Measurements from ENCODE around the gene SAMD4B.
A peak's percentile ranks its signal among the peaks of the same experiment; 100 is the strongest.

Gene SAMD4B

DNA sequence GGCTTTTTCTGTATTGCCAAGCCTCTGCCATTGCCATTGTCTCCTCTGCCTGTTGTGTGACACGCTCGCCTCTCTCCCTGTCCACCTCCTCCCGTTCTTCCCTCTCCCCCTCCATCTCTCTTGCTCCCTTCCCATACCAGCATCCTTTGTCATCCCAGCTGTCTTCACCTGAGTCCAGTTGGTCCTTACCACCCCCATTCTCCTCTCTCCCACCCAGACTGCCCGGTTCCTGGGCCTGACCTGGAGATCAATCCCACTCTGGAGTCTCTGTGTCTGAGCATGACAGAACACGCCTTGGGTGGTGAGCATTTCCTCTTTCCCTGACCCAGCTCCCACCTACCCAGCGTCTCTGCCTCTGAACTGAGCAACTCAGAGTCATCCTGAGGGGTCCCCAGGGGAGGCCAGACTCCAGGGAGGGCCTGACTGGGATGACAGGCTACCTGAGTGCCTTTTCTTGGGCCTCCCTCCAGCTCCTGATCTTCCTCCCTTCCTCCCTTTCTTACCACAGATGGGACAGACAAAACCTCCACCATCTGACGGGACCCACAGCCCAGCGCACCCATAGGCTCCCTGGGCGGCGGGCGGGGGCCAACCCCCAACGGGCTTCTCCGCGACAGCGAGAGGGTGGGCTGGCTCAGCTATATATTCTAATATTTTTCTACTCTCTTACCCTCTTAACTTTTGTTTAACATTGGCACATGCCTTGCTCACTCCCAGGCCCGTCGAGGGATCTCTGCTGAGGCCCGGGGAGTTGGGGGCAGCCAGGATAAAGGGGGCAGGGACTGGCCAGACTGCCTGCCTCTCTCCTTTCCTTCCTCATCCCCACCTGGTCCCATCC lies 41.0 kb downstream of the SAMD4B start:
- intact Hi-C loops (cut with DNase I) = no loop called here
- DNase-seq = no peak

- intact Hi-C loops (cut with DNase I) = no loop called here
- no peak for DNase-seq
Observed at GRCh38 chr19:39384839-39385568, 42.8 kb downstream of the SAMD4B start.

GRCh38 chr19:39385629-39386411 lies 43.6 kb downstream of the SAMD4B start:
- DNase-seq = no peak
- intact Hi-C loops (cut with DNase I) = no loop called here

DNA sequence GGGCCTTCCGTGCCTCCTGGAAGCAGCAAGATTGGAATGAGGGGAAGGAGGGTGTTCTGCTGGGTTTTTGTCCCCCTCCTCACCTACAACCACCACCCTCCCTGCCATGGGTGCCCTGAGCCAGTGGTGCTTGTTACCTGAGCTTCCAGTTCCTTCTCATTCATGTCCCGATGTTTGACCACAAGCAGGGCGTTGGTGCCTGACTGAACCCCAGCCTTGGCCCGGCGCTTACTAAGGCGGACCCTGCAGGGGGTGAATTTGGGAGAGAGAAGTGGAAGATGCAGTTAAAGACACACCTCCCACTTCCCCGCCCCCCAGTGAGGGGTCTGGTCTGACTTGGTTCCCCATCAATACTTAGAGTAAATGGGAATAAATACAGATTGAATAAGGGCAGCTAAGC lies 44.3 kb downstream of the SAMD4B start:
- no peak for DNase-seq
- intact Hi-C loops (cut with DNase I) = no loop called here

- intact Hi-C loops (cut with DNase I) = no loop called here
- no peak for DNase-seq
Observed at GRCh38 chr19:39388657-39389056, 46.4 kb downstream of the SAMD4B start.

- intact Hi-C loops (cut with DNase I) = loop anchor here (10.0 kb wide), 1 partner anchor 45 kb away; the partner anchor contains the start of gene SAMD4B
Observed at GRCh38 chr19:39389631-39390414, 47.6 kb downstream of the SAMD4B start.

GRCh38 chr19:39390451-39390750 lies 48.2 kb downstream of the SAMD4B start:
- peak in 28 of 42 donors; percentile 67 to 92 (median 82) for DNase-seq
- intact Hi-C loops (cut with DNase I) = loop anchor here (10.0 kb wide), 1 partner anchor 46 kb away; the partner anchor contains the start of gene SAMD4B

More at GRCh38 chr19:39389631-39390414, 47.6 kb downstream of the SAMD4B start:
- no peak for DNase-seq

DNA sequence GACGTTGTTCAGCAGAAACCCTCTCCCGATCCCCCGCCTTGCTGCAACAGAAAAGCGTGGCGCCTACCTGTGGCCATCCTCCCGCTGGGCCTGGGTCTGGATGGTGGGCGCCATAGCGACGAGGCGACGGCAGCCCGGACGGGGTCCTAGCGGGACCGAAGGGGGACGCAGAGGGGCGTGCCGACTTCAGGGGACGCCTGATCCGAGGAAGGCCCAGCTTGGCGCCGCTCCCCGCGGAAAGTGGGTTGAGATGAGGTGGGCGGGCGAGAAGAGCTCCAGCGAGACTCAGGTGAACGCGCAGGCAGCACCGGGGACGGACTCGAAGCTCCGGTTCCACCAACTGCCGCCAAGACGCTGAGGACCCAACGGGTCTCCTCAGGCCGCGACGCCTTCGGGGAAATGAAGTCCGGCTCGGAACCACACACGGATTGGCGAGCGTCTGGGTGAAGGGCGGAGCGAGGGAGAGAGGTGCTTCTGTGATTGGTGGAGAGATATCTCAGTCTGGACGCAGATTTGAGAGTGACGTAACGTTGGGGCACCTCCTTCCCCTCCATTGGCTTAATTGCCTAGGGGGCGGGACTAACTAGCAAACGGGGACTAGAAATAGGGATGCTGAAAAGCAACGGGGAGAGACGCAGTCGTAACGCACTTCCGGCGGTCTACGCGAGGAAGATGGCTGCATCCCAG lies 48.7 kb downstream of the SAMD4B start, which contains the start of the genes MED29 and PAF1:
Gene MED29 (plus strand): TSS at position 628 of the 687 bp plus-strand sequence. CDS start 45 bp downstream, at position 673.
Gene PAF1 (minus strand): TSS at position 356 of the 687 bp plus-strand sequence. CDS start 242 bp downstream, at position 114.
- intact Hi-C loops (cut with DNase I) = loop anchor here (10.0 kb wide), 1 partner anchor 46 kb away; the partner anchor contains the start of gene SAMD4B
- DNase-seq = peak; percentile 88 to 100 (median 98)

DNA sequence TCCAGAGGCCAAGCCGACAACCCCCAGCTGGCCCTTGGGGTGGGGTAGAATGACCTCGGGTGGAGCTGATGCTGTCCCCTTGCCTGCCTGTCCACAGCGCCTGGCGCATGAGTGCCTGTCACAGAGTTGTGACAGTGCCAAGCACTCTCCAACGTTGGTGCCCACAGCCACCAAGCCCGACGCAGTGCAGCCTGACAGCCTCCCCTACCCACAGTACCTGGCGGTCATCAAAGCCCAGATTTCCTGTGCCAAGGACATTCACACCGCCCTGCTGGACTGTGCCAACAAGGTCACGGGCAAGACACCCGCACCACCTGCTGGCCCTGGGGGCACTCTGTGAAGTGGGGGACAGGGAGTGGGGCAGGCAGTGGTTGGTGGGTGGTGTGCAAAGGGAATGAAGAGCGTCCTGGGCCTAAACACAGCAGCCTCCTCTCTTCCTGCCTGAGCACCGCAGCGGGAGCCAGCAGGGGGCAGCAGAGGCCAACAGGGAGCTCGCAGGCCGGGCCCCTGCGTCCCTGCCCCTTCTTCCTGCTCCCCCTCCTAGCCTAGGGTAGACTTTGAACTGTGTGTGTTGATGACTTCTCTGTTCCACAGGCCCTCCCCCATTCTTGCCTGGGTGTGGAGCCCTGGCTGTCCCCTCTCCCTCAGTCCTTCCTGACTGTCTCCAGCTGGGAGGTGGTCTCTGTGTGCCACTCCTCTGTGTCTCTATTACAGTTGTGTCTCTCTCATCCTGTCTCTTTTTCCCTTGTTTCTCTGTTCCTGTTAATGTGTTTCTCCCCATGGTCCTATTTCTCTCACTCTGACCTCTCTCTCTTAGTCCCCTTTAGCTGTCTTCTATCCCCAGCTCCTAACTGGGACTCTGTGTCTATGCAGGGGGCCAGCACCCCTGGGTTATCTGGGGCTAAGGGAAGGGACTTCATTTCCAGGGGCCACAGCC lies 55.4 kb downstream of the SAMD4B start:
- intact Hi-C loops (cut with DNase I) = loop anchor here (5.0 to 10.0 kb wide), 2 partner anchors 53 to 135 kb away; partner anchors contain the start of genes EID2B and SAMD4B

GRCh38 chr19:39398297-39398864 lies 56.2 kb downstream of the SAMD4B start:
- intact Hi-C loops (cut with DNase I) = loop anchor here (5.0 to 10.0 kb wide), 2 partner anchors 54 to 134 kb away; partner anchors contain the start of genes EID2B and SAMD4B
- peak in 31 of 42 donors; percentile 29 to 76 (median 55) for DNase-seq

More for the DNA sequence above, 55.4 kb downstream of the SAMD4B start:
- DNase-seq = peak; percentile 70 to 94 (median 86)

DNA sequence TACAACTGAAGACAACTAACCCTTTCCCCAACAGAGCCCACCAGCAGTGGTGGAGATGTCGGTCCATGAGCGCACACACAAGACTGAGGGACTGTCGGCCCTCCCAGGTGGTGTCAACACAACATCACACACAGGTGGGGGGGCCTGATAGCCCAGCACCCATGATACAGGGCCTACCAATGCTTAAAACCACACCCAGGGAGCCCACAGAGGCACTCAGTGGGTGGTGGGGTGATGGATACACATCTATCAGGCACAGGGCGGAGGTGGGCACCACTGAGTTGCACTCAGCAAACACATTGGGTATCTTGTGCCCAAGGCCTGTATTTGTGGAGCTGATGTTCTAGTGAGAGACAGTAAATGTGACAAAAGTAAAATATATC lies 57.4 kb downstream of the SAMD4B start:
- intact Hi-C loops (cut with DNase I) = loop anchor here (5.0 to 10.0 kb wide), 2 partner anchors 55 to 133 kb away; partner anchors contain the start of genes EID2B and SAMD4B
- no peak for DNase-seq

GRCh38 chr19:39400061-39400460 lies 57.8 kb downstream of the SAMD4B start:
- intact Hi-C loops (cut with DNase I) = no loop called here
- no peak for DNase-seq

DNA sequence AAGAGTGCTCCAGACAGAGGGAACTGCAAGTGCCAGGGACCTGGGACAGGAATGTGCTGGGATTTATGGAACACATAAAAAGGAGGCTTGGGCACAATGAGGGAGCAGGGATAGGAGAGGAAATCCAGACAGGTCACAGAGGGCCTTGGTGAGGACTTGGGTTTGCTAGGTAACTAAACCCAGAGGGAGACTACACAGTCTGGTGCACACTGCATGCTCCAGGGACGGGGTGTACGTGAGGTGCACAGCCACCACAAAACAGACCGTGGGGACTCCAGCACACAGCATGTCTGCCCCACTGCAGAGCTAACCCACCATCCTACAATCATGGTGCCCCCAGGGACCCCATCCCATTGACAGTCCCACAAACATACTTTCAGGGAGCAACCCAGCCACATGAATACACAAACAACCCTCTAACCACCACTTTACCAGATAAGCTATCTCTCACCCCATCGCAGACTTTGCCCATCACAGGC lies 58.9 kb downstream of the SAMD4B start:
- intact Hi-C loops (cut with DNase I) = no loop called here
- DNase-seq = no peak

GRCh38 chr19:39401549-39402345 lies 59.5 kb downstream of the SAMD4B start:
- intact Hi-C loops (cut with DNase I) = no loop called here
- peak in 26 of 42 donors; percentile 25 to 75 (median 54) for DNase-seq

Measured in head of caudate nucleus (tissue), 42 donors.